ENCODE data around the gene SLC9A9. TPM values are rescaled to one million over a fixed set of nuclear protein-coding genes. Genes with fewer than 3 reads are reported as not detected.
"Not testable (repeated sequence)": the region's sequence is repeated elsewhere in the genome, so short reads cannot be mapped to it uniquely, and the experiment has no call there.

Gene SLC9A9
- total RNA-seq, 1 experiment from 2014 or later: not detected

- DNase-seq (ENCODE audit: low read depth): no peak
These were observed 37.9 kb downstream of the SLC9A9 start for GRCh38 chr3:143810166-143810952.

- no peak for DNase-seq (ENCODE audit: low read depth)
These were observed 39.1 kb downstream of the SLC9A9 start for GRCh38 chr3:143809121-143809621.

GRCh38 chr3:143808030-143808429 lies 40.2 kb downstream of the SLC9A9 start:
- no peak for DNase-seq (ENCODE audit: low read depth)

- DNase-seq (ENCODE audit: low read depth): no peak
These were observed 42.2 kb downstream of the SLC9A9 start for GRCh38 chr3:143806038-143806437.

GRCh38 chr3:143805476-143805875 lies 42.8 kb downstream of the SLC9A9 start:
- DNase-seq (ENCODE audit: low read depth): not testable (repeated sequence)

- not testable (repeated sequence) for DNase-seq (ENCODE audit: low read depth)
These were observed 47.2 kb downstream of the SLC9A9 start for GRCh38 chr3:143801046-143801445.

GRCh38 chr3:143798151-143798550 lies 50.1 kb downstream of the SLC9A9 start:
- DNase-seq (ENCODE audit: low read depth): not testable (repeated sequence)

- DNase-seq (ENCODE audit: low read depth): no peak
These were observed 52.4 kb downstream of the SLC9A9 start for GRCh38 chr3:143795874-143796273.

- DNase-seq (ENCODE audit: low read depth): no peak
These were observed 53.3 kb downstream of the SLC9A9 start for GRCh38 chr3:143794793-143795462.

- DNase-seq (ENCODE audit: low read depth): no peak
These were observed 54.3 kb downstream of the SLC9A9 start for GRCh38 chr3:143793971-143794370.

- DNase-seq (ENCODE audit: low read depth): no peak
These were observed 56.9 kb downstream of the SLC9A9 start for GRCh38 chr3:143791386-143791785.

GRCh38 chr3:143786219-143787191 lies 61.8 kb downstream of the SLC9A9 start:
- DNase-seq (ENCODE audit: low read depth): no peak

- no peak for DNase-seq (ENCODE audit: low read depth)
These were observed 63.8 kb downstream of the SLC9A9 start for GRCh38 chr3:143784446-143784845.

GRCh38 chr3:143783851-143784370 lies 64.4 kb downstream of the SLC9A9 start:
- no peak for DNase-seq (ENCODE audit: low read depth)

GRCh38 chr3:143775459-143775858 lies 72.8 kb downstream of the SLC9A9 start:
- DNase-seq (ENCODE audit: low read depth): no peak

- no peak for DNase-seq (ENCODE audit: low read depth)
These were observed 76.3 kb downstream of the SLC9A9 start for GRCh38 chr3:143771939-143772338.

- no peak for DNase-seq (ENCODE audit: low read depth)
These were observed 77.0 kb downstream of the SLC9A9 start for GRCh38 chr3:143771258-143771657.

GRCh38 chr3:143770391-143770790 lies 77.9 kb downstream of the SLC9A9 start:
- DNase-seq (ENCODE audit: low read depth): no peak

GRCh38 chr3:143769616-143770015 lies 78.7 kb downstream of the SLC9A9 start:
- DNase-seq (ENCODE audit: low read depth): no peak

- DNase-seq (ENCODE audit: low read depth): no peak
These were observed 83.4 kb downstream of the SLC9A9 start for GRCh38 chr3:143764840-143765239.

GRCh38 chr3:143763564-143764162 lies 84.6 kb downstream of the SLC9A9 start:
- DNase-seq (ENCODE audit: low read depth): no peak

Measured in Daoy (cell line).